Measurements from ENCODE around the gene UEVLD.
"Not testable (repeated sequence)": the region's sequence is repeated elsewhere in the genome, so short reads cannot be mapped to it uniquely, and the experiment has no call there.

Gene UEVLD

DNA sequence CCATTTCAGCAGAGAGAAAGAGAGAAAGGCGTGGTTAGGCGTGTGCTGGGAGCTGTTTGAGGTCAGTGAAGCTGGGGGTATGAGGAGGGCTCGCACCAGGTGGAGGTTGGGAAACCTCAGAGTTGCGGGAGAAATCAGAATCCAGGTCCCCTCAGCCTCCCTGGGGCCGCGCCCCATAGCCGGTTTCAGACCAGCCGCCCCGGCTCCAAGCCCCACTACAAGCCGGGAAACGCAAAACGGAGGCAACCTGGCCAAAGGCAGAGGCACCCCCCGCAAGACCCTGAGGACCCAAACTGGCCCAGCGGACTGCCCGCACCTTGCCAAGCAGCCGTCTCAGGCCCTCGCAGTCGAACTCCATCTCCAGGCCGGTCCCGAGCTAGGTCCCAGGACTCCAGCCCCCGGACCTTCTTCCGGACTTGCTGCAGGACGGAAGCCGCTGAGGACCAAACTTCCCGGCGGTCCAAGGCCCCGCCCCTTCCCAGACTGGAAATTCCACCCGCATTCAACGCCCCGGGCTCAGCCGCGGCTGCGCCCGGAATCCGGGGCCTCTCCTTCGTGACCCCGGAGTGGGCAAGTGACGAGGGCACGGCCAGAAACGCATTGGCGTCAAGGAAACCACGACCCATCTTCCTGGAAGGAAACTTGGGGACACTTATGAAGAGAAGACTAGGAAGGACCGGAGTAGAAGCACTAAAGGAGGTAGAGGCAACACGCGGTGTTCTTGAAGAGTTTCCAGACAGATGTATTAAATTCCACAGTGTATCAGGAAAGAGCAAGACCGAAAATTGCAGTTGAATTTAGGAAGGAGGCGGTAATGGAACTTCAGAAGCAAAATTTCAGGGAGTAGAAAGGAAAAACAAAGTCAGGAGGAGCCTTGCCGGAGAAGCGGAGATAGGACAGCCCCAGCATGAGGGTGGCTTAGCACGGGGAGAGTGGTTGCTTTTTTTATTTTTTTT is at the start of gene UEVLD:
TSS of gene UEVLD (minus strand) at position 438 of the 956 bp plus-strand sequence. CDS start at position 358, 80 bp downstream.
- in situ Hi-C loops (cut with HindIII; ENCODE audit: low sequenced_read_pairs): no loop called here

DNA sequence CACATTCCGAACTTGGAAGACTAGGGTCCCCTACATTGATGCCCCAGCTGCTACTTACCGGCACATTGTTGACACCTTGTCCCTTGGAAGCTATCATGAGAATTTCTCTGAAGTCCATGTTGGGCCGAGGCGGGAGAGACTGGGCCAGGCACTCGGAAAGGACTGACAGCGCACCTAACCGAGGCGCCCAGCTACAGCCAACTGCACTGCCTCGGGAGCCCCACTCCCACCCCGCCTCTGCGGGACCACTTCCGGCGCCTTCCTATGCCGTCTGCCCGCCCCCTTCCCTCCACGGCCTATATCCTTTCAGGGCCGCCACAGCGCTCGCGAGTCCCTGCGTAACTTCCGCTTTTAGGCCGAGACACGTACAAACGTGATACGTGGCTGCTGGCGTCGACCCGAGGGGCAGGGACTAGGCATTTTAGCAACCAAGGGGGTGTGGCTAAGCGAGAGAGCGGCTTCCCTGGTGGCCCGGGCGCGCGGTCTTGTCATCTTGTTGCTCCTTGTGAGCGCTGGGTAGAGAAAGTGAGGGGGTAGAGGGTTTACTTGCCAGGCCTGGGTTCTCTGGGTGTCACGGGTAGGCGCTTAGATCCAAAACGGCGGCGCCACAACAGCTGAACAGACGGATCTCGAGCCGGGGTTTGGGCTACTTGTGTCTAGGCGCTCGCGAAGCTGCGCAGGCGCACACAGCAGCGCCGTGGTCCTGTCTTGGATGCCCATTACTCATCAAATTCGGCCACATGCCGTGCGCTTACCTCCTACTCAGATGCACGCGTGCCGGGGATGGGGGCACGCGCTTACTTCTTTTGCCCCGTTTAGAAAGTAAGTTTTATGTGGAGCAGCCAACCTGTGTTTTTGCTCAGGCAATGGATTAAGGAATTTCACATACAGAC is 45.9 kb upstream of the UEVLD start, which contains the start of gene SPTY2D1:
TSS of gene SPTY2D1 (minus strand) at position 203 of the 893 bp plus-strand sequence. CDS start at position 118, 85 bp downstream.
- in situ Hi-C loops (cut with HindIII; ENCODE audit: low sequenced_read_pairs): no loop called here

DNA sequence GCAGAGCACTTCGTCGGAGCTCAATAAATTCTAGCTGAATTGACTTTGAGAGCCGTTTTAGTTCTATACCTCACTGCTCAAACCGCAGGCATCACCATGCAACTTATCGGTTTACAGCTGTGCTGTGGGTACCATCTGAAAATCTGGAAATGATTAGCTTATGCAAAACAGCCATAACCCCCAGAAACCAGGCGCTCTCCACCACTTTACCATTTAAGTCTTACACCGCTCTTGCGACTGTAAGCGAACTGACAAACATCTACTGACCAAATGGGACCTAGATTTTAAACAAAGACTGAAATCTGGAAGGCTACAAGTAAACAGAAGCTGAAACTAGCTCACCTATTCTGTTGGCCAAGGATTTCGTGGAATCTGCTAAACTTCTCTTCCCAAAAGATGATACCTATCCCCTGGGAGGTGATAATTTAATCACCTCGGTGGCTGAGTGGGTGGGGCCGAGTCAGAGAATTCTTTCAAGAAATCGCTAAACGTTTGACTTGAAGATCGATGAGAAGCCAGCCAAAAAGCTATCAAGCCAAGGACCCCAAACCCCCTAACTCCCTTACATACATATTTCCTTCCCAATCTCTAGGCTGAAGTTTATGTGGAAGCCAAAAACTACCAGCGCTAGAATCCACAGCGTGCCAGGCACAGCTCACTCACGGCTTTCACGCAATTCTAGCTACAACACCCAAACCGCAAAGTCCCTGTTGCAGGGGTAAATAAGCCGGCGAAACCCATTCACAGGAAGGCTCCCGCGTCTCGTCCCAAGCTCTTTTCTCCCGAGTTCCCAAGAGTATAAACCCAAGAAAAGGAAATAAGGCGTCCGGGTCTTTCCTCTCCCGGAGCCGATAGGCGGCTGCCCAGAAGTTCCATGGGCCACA is 45.0 kb upstream of the UEVLD start:
- in situ Hi-C loops (cut with HindIII; ENCODE audit: low sequenced_read_pairs): no loop called here

DNA sequence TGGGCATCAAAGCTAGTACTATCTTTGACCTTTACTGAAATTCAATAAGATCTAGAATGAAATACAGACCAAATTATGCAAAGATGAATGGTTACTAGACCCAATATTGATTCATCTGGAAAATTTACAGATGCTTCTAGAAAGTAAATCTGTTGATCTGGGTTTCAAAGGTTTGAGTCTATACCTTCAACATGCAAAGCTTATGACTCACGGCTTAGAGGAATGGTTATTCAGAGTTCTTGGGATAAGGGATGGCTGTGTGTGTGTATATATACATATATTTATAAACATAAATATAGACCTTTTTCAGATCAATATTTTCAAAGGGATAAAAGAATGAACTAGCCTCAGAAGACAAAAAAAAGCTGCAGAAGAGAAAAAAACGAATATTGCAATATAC is 44.3 kb upstream of the UEVLD start:
- in situ Hi-C loops (cut with HindIII; ENCODE audit: low sequenced_read_pairs): no loop called here

DNA sequence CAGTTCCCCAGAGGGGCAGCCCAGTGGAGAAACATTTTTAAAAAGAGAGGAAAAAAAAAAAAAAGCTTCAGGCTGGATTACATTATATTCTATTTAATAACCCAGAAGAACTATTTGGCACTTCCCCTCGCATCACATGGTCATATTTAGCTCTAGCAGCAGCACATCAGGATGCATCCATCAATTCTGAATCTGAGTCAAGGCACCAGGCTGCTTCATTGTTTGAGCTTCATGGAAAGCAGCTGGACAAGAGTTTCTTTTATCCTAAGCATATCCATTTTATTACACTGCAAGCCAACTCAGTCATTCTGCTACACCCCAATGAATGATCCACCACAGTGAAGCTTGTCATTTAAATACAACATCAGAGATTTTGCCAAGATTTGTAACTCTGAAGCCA is 35.6 kb upstream of the UEVLD start:
- in situ Hi-C loops (cut with HindIII; ENCODE audit: low sequenced_read_pairs): no loop called here

DNA sequence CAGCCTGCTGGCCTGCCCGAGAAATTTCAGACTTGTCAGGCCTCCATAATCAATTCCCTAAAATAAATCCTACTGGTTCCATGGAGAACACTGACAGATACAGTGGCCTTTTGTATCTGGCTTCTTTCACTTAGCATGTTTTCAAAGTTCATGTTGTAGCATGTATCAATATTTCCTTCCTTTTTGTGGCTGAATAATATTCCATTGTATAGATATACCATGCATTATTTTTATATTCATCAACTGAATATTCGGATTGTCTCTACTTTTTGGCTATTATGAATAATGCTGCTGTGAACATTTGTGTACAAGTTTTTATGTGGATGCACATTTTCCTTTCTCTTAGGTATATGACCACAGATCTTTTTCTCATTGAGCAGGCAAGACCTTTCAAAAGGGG is 35.2 kb upstream of the UEVLD start:
- in situ Hi-C loops (cut with HindIII; ENCODE audit: low sequenced_read_pairs): no loop called here

DNA sequence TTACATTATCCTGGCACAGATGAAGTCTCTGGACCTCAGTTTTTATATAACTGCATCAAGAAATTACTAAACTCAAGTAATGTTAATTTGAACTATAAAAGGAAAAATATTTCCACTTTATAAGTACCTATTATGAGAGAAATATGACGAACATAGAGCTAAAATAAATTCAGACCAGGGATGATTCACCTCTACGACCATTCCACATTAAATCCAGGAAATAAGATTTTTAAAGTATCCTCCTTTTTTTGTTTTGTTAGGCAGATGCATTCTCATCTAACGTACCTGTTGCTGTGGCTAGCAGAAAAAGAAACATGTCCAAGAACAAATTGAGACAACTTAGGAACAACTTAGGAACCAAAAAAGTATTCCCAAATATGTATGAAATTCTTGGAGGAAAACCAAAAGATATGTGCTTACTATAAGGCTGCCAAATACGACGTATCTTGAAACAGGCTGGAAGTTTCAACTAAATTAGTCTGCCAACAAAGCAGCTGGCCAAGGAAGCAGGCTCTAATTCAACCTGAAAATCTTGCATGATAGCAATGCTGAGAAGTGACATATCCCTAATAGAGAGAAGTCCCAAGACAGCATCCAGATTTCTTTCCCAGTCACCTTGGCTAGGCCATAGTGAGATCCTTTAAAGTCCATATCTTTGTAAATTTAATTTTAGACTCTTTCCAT is 29.9 kb upstream of the UEVLD start:
- in situ Hi-C loops (cut with HindIII; ENCODE audit: low sequenced_read_pairs): no loop called here

DNA sequence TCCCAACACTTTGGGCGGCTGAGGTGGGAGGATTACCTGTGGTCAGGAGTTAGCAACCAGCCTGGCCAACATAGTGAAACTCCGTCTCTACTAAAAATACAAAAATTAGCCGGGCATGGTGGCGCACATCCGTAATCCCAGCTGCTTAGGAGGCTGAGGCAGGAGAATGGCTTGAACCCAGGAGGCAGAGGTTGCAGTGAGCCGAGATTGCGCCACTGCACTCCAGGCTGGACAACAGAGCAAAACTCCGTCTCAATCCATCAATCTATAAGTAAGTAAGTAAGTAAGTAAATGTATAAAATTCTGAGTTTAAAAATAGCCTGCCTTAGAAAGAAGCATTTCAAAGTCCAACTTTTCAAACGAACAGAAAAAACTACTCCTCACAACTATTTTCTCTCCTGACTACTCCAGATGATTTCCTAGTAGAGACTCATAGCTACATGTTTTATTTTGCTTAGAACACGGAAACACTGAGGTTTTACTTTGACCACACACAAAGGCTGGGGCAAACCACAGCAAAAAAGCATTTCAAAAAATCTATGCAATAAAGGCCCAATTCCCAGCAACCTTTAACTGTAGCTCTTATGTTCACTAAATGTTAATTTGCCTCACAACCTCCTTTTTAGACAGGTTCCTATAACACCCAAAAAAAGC is 29.3 kb upstream of the UEVLD start:
- in situ Hi-C loops (cut with HindIII; ENCODE audit: low sequenced_read_pairs): no loop called here

DNA sequence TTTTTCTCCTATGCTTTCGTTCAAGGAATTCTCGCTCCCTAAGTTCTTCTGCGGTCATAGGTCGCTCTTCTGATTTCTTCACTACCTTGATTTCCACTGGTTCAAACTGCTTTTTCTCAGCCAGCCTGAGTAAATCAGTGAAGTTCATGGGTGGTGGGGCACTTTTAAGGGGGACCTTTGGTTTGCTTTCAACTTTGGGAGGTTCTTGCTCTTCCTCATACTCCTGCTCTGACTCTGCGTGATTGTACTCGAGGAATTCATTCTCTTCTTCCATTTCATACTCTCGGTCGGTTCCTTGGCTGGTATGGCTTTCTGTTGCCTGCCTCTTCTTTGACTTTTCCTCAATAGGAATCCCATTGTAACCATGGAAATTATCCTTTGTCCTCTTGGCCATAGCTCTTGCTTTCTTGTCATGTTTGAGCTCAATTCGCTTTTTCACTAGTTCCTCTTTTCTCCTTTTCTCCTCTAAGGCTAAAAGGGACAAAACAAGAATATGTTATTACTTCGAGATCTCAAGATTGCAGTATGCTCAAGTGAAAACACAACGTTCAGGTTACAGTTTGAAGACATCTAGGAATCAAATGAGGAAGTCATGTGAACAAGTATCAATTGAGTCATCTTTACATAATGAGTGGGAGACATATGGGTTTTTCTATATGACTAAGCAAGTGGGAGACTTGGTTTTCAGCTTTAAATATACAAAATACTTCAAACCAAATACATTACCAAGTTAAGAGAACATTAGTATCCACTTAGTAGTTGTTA is 27.3 kb upstream of the UEVLD start:
- in situ Hi-C loops (cut with HindIII; ENCODE audit: low sequenced_read_pairs): no loop called here

DNA sequence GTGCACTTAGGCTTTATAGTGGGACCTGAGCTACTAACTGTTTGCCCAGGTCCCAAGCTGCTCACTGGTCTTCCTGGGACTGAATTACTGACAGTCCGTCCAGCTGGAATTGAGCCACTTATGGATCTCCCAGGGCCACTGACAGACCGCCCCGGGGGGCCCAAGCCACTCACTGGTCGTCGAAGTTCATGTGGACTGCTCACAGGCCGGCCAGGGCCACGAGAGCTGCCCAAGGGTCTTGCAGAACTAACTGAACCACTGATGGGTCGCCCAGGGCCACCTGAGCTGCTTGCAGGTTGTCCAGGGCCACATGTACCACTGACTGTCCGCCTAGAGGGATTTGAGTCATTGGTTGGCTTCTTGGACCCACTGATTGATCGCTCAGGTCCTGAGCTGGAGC is 26.1 kb upstream of the UEVLD start:
- in situ Hi-C loops (cut with HindIII; ENCODE audit: low sequenced_read_pairs): no loop called here

DNA sequence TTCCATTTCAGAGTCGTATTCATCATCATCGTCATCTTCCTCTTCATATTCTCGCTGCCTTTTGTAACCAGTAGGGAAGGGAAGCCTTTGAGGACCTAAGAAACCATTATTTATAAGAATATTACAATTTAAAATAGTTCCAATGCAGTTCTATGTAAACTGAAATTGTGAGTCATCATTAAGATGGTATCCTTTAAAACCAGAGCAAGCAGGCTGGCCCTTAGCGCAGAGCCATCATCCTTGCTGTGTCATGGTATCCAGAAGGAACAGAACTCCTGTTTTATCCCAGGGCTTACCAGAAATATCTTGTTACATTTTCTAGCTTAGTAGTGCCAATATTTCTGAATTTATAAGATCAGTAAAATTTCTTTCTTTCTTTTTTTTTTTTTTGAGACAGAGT is 23.9 kb upstream of the UEVLD start:
- in situ Hi-C loops (cut with HindIII; ENCODE audit: low sequenced_read_pairs): no loop called here

DNA sequence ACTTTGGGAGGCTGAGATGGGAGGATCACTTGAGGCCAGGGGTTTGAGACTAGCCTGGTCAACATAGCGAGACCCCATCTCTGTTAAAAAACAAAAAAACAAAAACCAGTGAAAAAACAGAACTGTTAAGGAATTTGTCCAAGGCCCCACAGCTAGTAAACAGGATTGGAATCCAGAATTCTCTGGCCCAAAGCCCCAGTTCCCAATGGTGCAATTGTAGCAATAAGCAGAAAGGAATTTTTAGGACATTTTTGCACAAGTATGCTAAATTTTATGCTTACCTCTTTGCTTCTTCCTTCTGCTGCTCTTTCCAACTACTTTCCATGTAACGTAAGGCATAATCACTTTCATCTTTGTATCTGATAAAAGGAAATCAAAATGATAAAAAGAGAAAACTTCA is 22.7 kb upstream of the UEVLD start:
- in situ Hi-C loops (cut with HindIII; ENCODE audit: low sequenced_read_pairs): no loop called here

DNA sequence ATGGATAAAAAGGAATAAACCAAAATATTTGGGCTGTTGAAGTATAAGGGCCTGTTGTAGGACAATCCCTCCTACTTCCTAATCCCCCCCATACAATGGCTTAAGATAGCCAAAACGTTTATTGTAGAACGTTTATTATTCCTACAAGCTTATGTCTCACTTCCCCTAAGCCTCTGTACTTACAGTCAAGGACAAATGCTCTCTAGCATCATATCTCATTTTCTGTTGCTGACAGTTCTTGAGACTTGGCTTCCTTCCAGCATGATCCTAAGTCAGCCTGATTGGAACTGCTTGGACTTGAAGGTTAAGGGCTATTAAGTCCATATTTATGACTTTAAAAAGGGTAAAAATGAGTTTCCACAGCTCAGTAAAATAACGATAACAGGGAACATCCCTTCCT is 19.8 kb upstream of the UEVLD start:
- in situ Hi-C loops (cut with HindIII; ENCODE audit: low sequenced_read_pairs): no loop called here

DNA sequence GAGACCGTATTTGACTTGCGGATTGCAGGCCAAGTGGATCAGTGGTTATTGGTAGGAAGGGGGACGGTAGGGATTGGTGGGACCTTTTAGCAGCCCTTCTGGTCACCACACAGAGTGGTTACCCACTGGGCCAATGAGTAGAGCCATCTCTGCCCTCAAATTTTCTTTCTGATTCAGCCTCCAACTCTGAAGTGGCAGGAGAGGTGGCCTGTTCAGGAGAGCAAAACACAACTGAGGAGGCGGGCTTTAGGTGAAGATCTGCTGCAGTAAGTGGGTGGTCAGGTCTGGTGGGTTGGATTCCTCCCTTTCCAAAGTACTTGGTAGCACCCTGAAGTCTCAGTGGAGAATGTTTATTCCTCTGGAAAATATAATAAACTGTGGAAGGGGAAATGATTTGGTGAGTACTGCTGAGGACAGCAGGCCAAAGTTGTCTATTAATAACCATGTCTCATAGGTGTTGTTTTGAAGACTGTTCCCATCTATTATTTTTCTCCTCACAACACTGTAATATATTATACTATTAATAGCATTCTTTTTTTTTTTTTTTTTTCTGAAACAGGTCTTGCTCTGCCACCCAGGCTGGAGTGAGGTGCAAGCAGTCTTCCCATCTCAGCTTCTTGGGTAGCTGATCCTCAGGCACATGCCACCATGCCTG is 12.5 kb upstream of the UEVLD start:
- in situ Hi-C loops (cut with HindIII; ENCODE audit: low sequenced_read_pairs): no loop called here

DNA sequence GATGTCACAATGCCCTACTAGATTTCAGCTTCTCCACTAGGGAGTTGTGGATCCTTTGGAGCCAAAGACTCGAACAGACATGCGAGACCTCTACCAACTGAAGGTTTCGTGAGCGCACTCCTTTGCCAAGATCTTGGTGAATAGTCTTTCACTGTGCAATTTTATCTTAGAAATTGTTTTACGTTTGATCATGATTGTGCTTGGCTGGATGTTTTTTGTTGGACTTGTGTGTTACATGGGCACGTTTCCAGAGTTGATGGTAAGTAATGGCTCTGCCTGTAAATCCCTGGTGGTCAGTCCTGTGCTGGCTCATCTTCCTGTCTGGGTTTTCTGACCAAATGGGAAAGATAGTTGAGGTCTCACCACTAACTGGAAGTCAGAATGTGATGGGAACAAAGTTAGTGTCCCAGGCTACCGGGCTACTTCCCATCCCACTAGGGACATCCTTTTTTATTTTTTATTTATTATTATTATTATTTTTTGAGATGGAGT is 11.3 kb upstream of the UEVLD start, which contains the start of gene MISFA:
TSS of gene MISFA (plus strand) at position 51 of the 492 bp plus-strand sequence. CDS start at position 191, 140 bp downstream.
- in situ Hi-C loops (cut with HindIII; ENCODE audit: low sequenced_read_pairs): no loop called here

DNA sequence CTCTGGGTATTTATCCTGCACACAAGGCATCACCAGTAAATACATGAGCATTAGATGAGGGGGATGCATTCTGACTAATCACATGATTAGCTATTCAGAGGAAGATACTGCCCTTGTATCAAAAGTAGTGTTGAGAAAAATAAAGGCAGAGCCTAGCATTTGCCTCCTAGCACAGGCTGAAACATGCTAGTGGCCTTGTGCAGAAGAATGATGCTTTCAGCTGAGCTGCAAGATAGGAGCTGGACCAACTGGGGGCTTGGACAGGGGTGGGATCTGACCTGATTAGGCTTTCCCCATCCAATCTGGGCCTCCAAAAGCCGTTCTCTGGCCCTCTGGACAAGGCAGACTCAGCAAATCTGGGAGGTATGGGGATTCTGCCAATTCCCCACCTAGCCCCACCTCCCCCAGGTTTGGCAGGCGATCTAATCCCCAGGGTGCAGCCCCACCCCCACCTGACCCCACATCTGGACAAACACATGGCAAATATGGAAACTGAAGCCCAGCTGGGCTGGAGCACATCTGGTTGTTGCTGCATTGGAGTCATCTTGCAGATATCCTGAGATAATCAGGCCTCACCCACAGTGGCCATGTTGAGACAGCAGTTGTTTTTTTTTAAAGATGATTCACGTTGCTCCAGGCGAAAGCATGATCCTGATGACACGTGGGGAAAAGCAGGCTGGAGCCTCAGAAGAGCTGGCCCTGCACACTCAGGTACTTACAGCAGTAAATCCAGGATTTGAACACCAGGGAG is 6.6 kb upstream of the UEVLD start:
- in situ Hi-C loops (cut with HindIII; ENCODE audit: low sequenced_read_pairs): no loop called here

DNA sequence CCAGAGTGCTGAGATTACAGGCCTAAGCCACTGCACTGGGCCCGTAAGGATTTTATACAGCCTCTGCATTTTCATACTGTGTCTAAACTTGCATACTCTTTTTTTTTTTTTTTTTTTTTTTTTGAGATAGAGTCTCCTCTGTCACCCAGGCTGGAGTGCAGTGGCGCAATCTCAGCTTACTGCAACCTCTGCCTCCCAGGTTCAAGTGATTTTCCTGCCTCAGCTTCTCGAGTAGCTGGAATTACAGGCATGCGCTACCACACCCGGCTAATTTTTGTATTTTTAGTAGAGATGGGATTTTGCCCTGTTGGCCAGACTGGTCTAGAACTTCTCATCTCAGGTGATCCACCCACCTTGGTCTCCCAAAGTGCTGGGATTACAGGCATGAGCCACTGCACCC is 5.6 kb upstream of the UEVLD start:
- in situ Hi-C loops (cut with HindIII; ENCODE audit: low sequenced_read_pairs): not testable (repeated sequence)
